Measurements from ENCODE around the gene ADGRD1. TPM values are rescaled to one million over a fixed set of nuclear protein-coding genes. Genes with fewer than 3 reads are reported as not detected.
"Not testable (repeated sequence)": the region's sequence is repeated elsewhere in the genome, so short reads cannot be mapped to it uniquely, and the experiment has no call there.

ADGRD1 gene
- total RNA-seq, 2 donors from 2014 or later, result 2.7 TPM; not detected in 1

- peak overlapping the region; percentile 66 for H3K27ac Mint-ChIP-seq
These were observed 159.1 kb downstream of the ADGRD1 start for GRCh38 chr12:131112700-131113290.

DNA sequence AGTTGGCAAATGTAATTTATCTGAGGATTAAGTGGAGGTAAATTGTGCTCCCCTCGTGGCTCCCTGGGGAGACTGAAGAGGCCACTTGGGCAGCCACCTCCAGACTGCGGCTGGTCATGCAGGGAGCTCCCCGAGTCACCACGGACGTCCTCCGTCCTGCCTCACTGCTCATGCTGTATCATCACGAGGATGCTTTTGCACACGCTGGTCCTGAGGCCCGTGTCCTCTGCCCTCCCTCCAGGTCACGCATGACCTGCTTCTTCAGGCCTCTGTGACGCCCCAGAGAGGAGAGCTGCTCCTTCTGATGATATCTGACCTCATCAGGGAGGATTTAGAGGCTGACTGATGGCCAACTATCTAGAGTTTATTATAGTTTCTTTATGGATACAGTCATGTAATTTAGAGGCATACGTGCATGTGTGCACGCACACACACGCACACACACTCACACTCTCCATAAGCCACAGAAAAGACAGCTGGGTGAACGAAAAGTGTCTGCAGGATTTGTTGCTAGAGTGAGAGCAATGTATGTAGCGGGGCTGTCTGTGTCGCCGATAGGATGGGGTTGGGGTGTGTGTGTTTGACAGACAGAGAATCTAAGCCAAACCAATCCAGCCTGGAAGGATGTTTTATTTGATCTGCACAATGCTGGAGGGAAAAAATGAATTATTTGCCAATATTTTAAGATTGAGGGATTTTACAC is 160.0 kb downstream of the ADGRD1 start:
- Mint-ChIP-seq H3K9me3 (peaks cover 4% of the 10 kb centered on the region), H3K27me3 (peaks cover 24% of the 10 kb centered on the region), H3K4me3 (no peak overlapping the region), H3K36me3 (ENCODE audit: low read depth) (no peaks in the 10 kb centered on the region), H3K4me1 (peaks cover 6% of the 10 kb centered on the region), H3K27ac (no peak overlapping the region)
- no peak for ATAC-seq (replicated peaks)

More at GRCh38 chr12:131112700-131113290, 159.1 kb downstream of the ADGRD1 start:
- peaks cover 6% of the 10 kb centered on the region for H3K4me1 Mint-ChIP-seq
- ATAC-seq (replicated peaks), result peak; percentile 44
- no peaks in the 10 kb centered on the region for H3K36me3 Mint-ChIP-seq (ENCODE audit: low read depth)
- peaks cover 4% of the 10 kb centered on the region for H3K9me3 Mint-ChIP-seq
- H3K4me3 Mint-ChIP-seq, result no peak overlapping the region
- peaks cover 18% of the 10 kb centered on the region for H3K27me3 Mint-ChIP-seq

GRCh38 chr12:131114271-131114670 is 160.6 kb downstream of the ADGRD1 start:
- no peak overlapping the region for H3K27ac Mint-ChIP-seq
- peaks cover 6% of the 10 kb centered on the region for H3K4me1 Mint-ChIP-seq
- no peak overlapping the region for H3K4me3 Mint-ChIP-seq
- peaks cover under 1% of the 10 kb centered on the region for H3K9me3 Mint-ChIP-seq
- no peak for ATAC-seq (replicated peaks)
- no peaks in the 10 kb centered on the region for H3K36me3 Mint-ChIP-seq (ENCODE audit: low read depth)
- peaks cover 24% of the 10 kb centered on the region for H3K27me3 Mint-ChIP-seq

DNA sequence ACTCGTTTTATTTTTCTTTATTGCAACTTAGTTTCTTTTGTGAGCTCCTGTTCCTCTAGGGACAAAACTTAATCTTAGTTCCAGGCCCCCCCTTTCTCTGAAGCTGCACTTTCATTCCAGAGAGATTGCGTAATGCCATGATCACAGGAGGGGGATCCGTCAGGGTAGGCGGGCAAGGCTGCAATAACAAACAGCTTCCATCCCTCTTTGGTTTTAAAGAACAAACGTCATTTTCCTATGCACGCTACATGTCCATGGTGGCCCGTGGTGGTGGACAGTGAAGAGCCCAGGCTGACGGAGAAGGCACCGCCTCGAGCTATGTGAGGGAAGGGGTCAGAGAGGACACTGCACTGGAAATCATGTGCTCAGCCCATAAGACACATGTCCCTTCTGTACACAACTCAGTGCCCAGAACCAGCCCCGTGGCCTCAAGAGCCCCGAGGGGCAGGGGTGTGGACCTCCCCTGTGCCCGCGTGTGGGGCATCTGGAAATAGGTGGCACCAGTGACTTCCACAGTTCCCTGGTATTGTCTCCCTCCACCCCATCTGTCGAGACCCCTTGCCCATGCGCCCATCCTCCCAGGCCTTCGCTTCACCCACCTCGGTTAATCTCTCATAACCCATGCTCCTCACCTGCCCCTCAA is 161.4 kb downstream of the ADGRD1 start:
- Mint-ChIP-seq H3K27me3 (peaks cover 24% of the 10 kb centered on the region), H3K36me3 (ENCODE audit: low read depth) (no peaks in the 10 kb centered on the region), H3K9me3 (no peaks in the 10 kb centered on the region), H3K4me1 (peaks cover 6% of the 10 kb centered on the region), H3K27ac (no peak overlapping the region), H3K4me3 (no peak overlapping the region)
- ATAC-seq (replicated peaks), result no peak

DNA sequence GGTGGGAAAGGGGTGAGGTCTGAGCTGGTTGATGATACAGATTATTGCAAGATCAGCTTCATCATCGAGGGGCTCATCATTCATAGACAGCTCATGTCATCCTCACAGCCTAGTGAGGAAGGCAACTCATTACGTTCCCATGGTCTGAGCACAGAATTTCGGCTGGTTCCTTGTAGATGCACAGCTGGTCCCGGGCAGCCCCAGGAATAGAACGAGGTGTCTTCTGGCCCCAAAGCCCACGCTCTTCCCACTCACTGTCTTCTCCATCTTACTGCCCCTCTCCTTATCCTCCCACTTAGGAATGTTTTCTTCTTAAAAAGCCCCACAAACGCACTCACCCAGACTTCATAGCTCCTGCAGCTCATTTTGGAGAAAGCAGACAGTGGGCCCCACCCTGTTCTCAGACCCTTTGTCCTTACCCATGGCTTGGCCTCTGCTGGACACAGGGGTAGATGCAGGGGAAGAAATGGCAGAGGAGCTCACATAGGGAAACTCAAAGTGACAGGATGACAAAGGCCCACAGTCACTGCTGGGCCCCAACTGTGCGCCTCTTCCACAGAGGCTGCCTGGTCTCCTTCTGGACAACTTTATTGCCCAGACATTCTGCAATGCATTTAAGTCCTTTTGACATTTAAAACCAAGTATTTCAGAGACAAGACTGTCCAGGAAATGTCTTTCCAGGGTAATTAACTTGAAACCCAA is 162.2 kb downstream of the ADGRD1 start:
- H3K27me3 Mint-ChIP-seq, result peaks cover 24% of the 10 kb centered on the region
- no peaks in the 10 kb centered on the region for H3K9me3 Mint-ChIP-seq
- no peak for ATAC-seq (replicated peaks)
- peaks cover 6% of the 10 kb centered on the region for H3K4me1 Mint-ChIP-seq
- no peak overlapping the region for H3K4me3 Mint-ChIP-seq
- no peak overlapping the region for H3K27ac Mint-ChIP-seq
- no peaks in the 10 kb centered on the region for H3K36me3 Mint-ChIP-seq (ENCODE audit: low read depth)

DNA sequence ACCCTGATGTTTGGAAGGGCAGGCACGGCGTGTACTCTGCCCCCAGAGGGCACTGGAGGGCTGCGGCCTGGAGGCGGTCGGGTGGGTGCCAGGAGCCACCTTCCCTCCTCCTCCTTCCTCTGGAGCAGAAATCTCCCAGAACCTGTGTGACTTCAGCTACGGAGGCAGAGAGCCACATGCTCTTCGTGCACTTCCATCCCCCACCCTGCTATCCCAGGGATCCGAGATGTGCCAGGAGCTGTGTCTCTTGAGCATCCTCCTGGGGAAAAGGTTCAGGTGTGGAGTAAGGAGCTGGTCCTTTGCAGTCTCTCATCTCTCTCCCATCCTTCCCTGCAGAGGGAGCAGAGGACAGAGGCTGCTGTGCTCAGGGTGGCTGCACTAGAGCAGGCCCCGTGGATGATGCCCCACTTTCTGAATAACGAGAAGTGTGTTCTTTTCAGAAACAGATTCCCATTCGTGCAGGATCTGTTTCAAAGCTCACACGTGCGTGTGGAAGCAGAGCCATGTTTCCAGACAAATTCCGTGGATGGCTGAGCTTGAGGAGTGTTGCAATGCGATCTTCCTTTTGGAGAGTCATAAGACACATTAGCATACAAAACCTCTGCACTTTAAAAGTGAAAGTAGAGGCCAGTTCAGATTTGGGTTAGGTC is 162.9 kb downstream of the ADGRD1 start:
- Mint-ChIP-seq H3K9me3 (no peaks in the 10 kb centered on the region), H3K4me3 (no peak overlapping the region), H3K27me3 (peaks cover 24% of the 10 kb centered on the region), H3K27ac (no peak overlapping the region), H3K36me3 (ENCODE audit: low read depth) (no peaks in the 10 kb centered on the region), H3K4me1 (peaks cover 3% of the 10 kb centered on the region)
- no peak for ATAC-seq (replicated peaks)

GRCh38 chr12:131117438-131118245 is 163.9 kb downstream of the ADGRD1 start:
- ATAC-seq (replicated peaks), result no peak
- Mint-ChIP-seq H3K9me3 (no peaks in the 10 kb centered on the region), H3K27ac (no peak overlapping the region), H3K27me3 (peaks cover 24% of the 10 kb centered on the region), H3K4me3 (no peak overlapping the region), H3K36me3 (ENCODE audit: low read depth) (no peaks in the 10 kb centered on the region), H3K4me1 (no peaks in the 10 kb centered on the region)

DNA sequence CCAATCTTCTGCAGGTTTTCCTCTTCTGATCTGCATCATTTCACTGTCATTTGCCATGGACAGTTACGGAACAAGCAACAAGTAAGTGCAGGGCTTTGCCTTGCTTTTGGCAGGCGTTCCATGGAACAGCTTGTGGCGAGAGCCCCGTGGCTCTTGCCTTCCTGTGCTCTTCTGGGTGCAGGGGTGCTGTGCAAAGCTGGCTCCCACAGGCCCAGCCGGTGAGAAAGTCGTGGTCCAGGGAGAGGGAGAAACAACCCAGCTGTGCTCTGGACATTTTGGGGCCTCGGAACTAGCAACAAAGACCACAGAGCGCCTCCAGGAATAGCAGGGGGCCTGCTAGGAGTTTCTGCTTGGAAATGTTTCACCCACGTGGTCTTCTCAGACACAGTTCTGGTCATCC is 164.7 kb downstream of the ADGRD1 start:
- no peak for ATAC-seq (replicated peaks)
- peaks cover 24% of the 10 kb centered on the region for H3K27me3 Mint-ChIP-seq
- H3K4me3 Mint-ChIP-seq, result no peak overlapping the region
- H3K4me1 Mint-ChIP-seq, result no peaks in the 10 kb centered on the region
- no peaks in the 10 kb centered on the region for H3K36me3 Mint-ChIP-seq (ENCODE audit: low read depth)
- H3K27ac Mint-ChIP-seq, result no peak overlapping the region
- no peaks in the 10 kb centered on the region for H3K9me3 Mint-ChIP-seq

- H3K4me1 Mint-ChIP-seq; H3K4me3 Mint-ChIP-seq; H3K36me3 Mint-ChIP-seq (ENCODE audit: low read depth); H3K27ac Mint-ChIP-seq; ATAC-seq (replicated peaks); H3K9me3 Mint-ChIP-seq: not testable (repeated sequence)
- peaks cover 18% of the 10 kb centered on the region for H3K27me3 Mint-ChIP-seq
These were observed 165.6 kb downstream of the ADGRD1 start for GRCh38 chr12:131119345-131119744.

DNA sequence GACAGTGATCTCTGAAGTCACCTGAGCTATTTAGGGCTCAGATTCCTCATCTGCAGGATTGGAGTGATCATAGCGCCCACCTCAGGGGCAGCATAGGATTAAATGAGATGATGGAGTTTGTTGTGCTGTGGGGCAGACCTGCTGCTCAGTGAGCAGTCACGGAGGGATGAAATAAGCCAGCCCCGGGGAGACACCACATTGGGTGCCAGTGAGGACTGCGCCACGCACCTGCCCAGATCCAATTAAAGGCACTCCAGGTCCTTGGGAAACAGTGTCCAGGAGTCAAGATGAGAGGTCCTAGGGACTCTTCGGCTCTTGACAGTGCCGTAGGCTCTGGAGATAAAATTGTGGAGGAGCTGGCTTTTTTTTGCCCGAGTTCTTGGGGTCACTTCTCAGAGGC is 166.2 kb downstream of the ADGRD1 start:
- no peaks in the 10 kb centered on the region for H3K9me3 Mint-ChIP-seq
- H3K27me3 Mint-ChIP-seq, result peaks cover 17% of the 10 kb centered on the region
- no peak for ATAC-seq (replicated peaks)
- H3K4me3 Mint-ChIP-seq, result no peak overlapping the region
- H3K27ac Mint-ChIP-seq, result no peak overlapping the region
- no peaks in the 10 kb centered on the region for H3K36me3 Mint-ChIP-seq (ENCODE audit: low read depth)
- H3K4me1 Mint-ChIP-seq, result no peaks in the 10 kb centered on the region

GRCh38 chr12:131120831-131121271 is 167.1 kb downstream of the ADGRD1 start:
- Mint-ChIP-seq H3K27me3 (peaks cover 9% of the 10 kb centered on the region), H3K4me1 (no peaks in the 10 kb centered on the region), H3K27ac (no peak overlapping the region), H3K36me3 (ENCODE audit: low read depth) (no peaks in the 10 kb centered on the region), H3K9me3 (no peaks in the 10 kb centered on the region), H3K4me3 (no peak overlapping the region)
- no peak for ATAC-seq (replicated peaks)

- Mint-ChIP-seq H3K27ac (no peak overlapping the region), H3K9me3 (no peaks in the 10 kb centered on the region), H3K27me3 (peaks cover 6% of the 10 kb centered on the region), H3K36me3 (ENCODE audit: low read depth) (no peaks in the 10 kb centered on the region), H3K4me3 (no peak overlapping the region), H3K4me1 (no peaks in the 10 kb centered on the region)
- no peak for ATAC-seq (replicated peaks)
These were observed 168.1 kb downstream of the ADGRD1 start for GRCh38 chr12:131121705-131122405.

GRCh38 chr12:131122631-131123030 is 168.9 kb downstream of the ADGRD1 start:
- peaks cover 6% of the 10 kb centered on the region for H3K27me3 Mint-ChIP-seq
- H3K9me3 Mint-ChIP-seq, result no peaks in the 10 kb centered on the region
- H3K36me3 Mint-ChIP-seq (ENCODE audit: low read depth), result no peaks in the 10 kb centered on the region
- H3K4me1 Mint-ChIP-seq, result no peaks in the 10 kb centered on the region
- H3K4me3 Mint-ChIP-seq, result no peak overlapping the region
- ATAC-seq (replicated peaks), result no peak
- no peak overlapping the region for H3K27ac Mint-ChIP-seq

Data from activated T-helper 17 cell treated with anti-CD3 and anti-CD28 coated beads, Interleukin-2, amount 50 U/mL, for 72 hours (primary cell).